Endothelial cell of umbilical vein (primary cell): ENCODE measurements around the gene NR2E3. TPM values are rescaled to one million over a fixed set of nuclear protein-coding genes. Genes with fewer than 3 reads are reported as not detected.

Experiments used
- BruUV-seq: library from RNA; stranded (reverse); fragments of 400-500 nt; replicated peaks from 2 replicates; lab custom pipeline; 2021; lab: Mats Ljungman, UMichigan
- CTCF ChIA-PET: fragments of 300-600, 350-600 bp; sonication (Branson Sonifier 250); formaldehyde crosslinking; loops from one replicate; lab custom pipeline; 2021; ENCODE audit warnings: antibody characterized with exemption, inconsistent platforms; lab: Charles Lee
- POLR2A ChIA-PET: fragments of 300-600, 350-600 bp; sonication (Branson Sonifier 250); formaldehyde crosslinking; loops from one replicate; lab custom pipeline; 2021; ENCODE audit warnings: antibody characterized with exemption, inconsistent platforms; lab: Charles Lee
- DNase-seq: peaks from one replicate; pipeline ENCODE4 v3.0.0-alpha.2; 2011; ENCODE audit warnings: low read depth, low spot score
- FAIRE-seq: peaks from 2 replicates; lab custom pipeline; 2011; peaks lifted over from hg19 to GRCh38; lab: Jason Lieb, UNC
- H2AFZ ChIP-seq: 2 replicates; pipeline ENCODE4 v1.6.0; 2012; ENCODE audit warnings: low read depth, low read length, control low read depth, inconsistent platforms
- H3K27ac ChIP-seq: 2 replicates; pipeline ENCODE4 v1.5.1; 2011; ENCODE audit warnings: low read depth, mild to moderate bottlenecking, control low read depth, low read length, moderate library complexity; ENCODE audit not compliant: insufficient read depth
- H3K27me3 ChIP-seq, 2 experiments: 2 replicates each; pipeline versions ENCODE4 v1.6.0 to v1.6.1; 2011; ENCODE audit warnings: low read length in 2 of 2, mixed read lengths in 1 of 2; ENCODE audit not compliant: control insufficient read depth in 2 of 2, insufficient read depth in 2 of 2
- H3K36me3 ChIP-seq, 2 experiments: 2 replicates in 1 of 2; 3 replicates in 1 of 2; pipeline ENCODE4 v1.5.1; 2011; ENCODE audit warnings: low read length in 2 of 2, mild to moderate bottlenecking in 1 of 2, moderate library complexity in 1 of 2; ENCODE audit not compliant: control insufficient read depth in 2 of 2, insufficient read depth in 2 of 2; ENCODE audit errors: extremely low read depth in 1 of 2
- H3K4me1 ChIP-seq: 3 replicates; pipeline ENCODE4 v1.5.1; 2011; ENCODE audit warnings: mild to moderate bottlenecking, low read length; ENCODE audit not compliant: control insufficient read depth, insufficient read depth; ENCODE audit errors: extremely low read depth
- H3K4me2 ChIP-seq: 2 replicates; pipeline ENCODE4 v1.6.1; 2011; ENCODE audit warnings: low read length, control low read depth, mixed read lengths; ENCODE audit not compliant: insufficient read depth
- H3K4me3 ChIP-seq, 3 experiments: fragments of 200-600 bp in 1 of 3; sonication (generic), shearing (Covaris generic) in 1 of 3; replicated peaks in 1 of 3; 2 replicates each; pipeline ENCODE4 v1.5.1; 2011 to 2016; ENCODE audit warnings: control low read depth in 3 of 3, low read length in 3 of 3, mild to moderate bottlenecking in 2 of 3, inconsistent platforms in 1 of 3, low read depth in 1 of 3, moderate library complexity in 1 of 3; ENCODE audit not compliant: insufficient read depth in 1 of 3
- H3K79me2 ChIP-seq: 2 replicates; pipeline ENCODE4 v1.6.0; 2012; ENCODE audit warnings: low read length, inconsistent platforms; ENCODE audit not compliant: control insufficient read depth, insufficient read depth
- H3K9ac ChIP-seq: replicated peaks from 2 replicates; pipeline ENCODE3; 2011; ENCODE audit warnings: low read length, control low read depth; ENCODE audit not compliant: insufficient read depth; ENCODE audit errors: extremely low read depth
- H3K9me1 ChIP-seq: replicated peaks from 3 replicates; pipeline ENCODE4 v1.6.0; 2011; ENCODE audit warnings: mild to moderate bottlenecking, low read length; ENCODE audit not compliant: control insufficient read depth, insufficient read depth; ENCODE audit errors: extremely low read depth
- H3K9me3 ChIP-seq: replicated peaks from 2 replicates; pipeline ENCODE4 v1.5.1; 2012; ENCODE audit warnings: low read length, inconsistent platforms; ENCODE audit not compliant: control insufficient read depth, insufficient read depth
- H4K20me1 ChIP-seq: replicated peaks from 2 replicates; pipeline ENCODE3; 2011; ENCODE audit warnings: mild to moderate bottlenecking, low read length; ENCODE audit not compliant: control insufficient read depth, insufficient read depth; ENCODE audit errors: extremely low read depth
- EZH2 ChIP-seq: IDR thresholded peaks from 2 replicates; pipeline ENCODE4 v1.6.1; 2012; ENCODE audit warnings: borderline replicate concordance, low read depth, mild to moderate bottlenecking, moderate library complexity, low read length, inconsistent platforms; ENCODE audit not compliant: severe bottlenecking
- FOS ChIP-seq: IDR thresholded peaks from 2 replicates; pipeline ENCODE4 v1.6.1; 2011; ENCODE audit warnings: mild to moderate bottlenecking, low read length, moderate library complexity, borderline replicate concordance; ENCODE audit not compliant: insufficient read depth
- GATA2 ChIP-seq: IDR thresholded peaks from 2 replicates; pipeline ENCODE4 v1.7.0; 2011; ENCODE audit warnings: low read depth, mild to moderate bottlenecking, moderate library complexity, mixed read lengths, low read length; ENCODE audit not compliant: insufficient read length, insufficient read depth
- JUN ChIP-seq: IDR thresholded peaks from 2 replicates; pipeline ENCODE4 v1.6.1; 2011; ENCODE audit warnings: borderline replicate concordance, low read depth; ENCODE audit not compliant: insufficient read length, insufficient read depth
- MYC ChIP-seq: IDR thresholded peaks from one replicate; pipeline ENCODE4 v1.6.1; 2011; ENCODE audit warnings: mild to moderate bottlenecking, low read depth, low read length
- POLR2A ChIP-seq: IDR thresholded peaks from 2 replicates; pipeline ENCODE4 v1.6.1; 2012; ENCODE audit warnings: low read depth, mild to moderate bottlenecking, control low read depth, low read length
- POLR2AphosphoS5 ChIP-seq: IDR thresholded peaks from 2 replicates; pipeline ENCODE4 v1.6.1; 2012; ENCODE audit warnings: low read depth, mild to moderate bottlenecking, control low read depth, low read length, moderate library complexity; ENCODE audit not compliant: insufficient read depth
- dilution Hi-C: fragments of 300-500 bp; cut with MboI; formaldehyde crosslinking; loops from one replicate; pipeline ENCODE4 v1.15.0; 2019; ENCODE audit warnings: low sequenced_read_pairs; ENCODE audit not compliant: extremely low pct_ligation_motif_present
- intact Hi-C: fragments of 100-400 bp; cut with micrococcal nuclease; formaldehyde crosslinking; loops from one replicate; pipeline ENCODE4 v1.10.0; 2022
- polyA plus RNA-seq, 4 experiments: library from polyadenylated mRNA; depleted of rRNA in 3 of 4; stranded (reverse) in 3 of 4; unstranded in 1 of 4; fragments of >200 nt; gene quantifications; 2 replicates each; pipeline versions ENCODE4 v1.2.1 to v1.2.3, GENCODE V29; 2011 to 2012; ENCODE audit warnings: missing spikeins in 1 of 4
- total RNA-seq: library from RNA; stranded (reverse); gene quantifications from 2 replicates; pipeline ENCODE4 v1.2.3, GENCODE V29; 2021
- TF ChIP-seq, protein P1 (sequence below): IDR thresholded peaks from 2 replicates; pipeline ENCODE4 v1.6.1; 2011; ENCODE audit not compliant: insufficient read depth, insufficient read length
- TF ChIP-seq, protein P2 (sequence below), 2 donors: IDR thresholded peaks; 1 replicate in 1 of 2; 2 replicates in 1 of 2; pipeline ENCODE4 v1.5.1; 2011; ENCODE audit warnings: low read length in 2 of 2, mild to moderate bottlenecking in 2 of 2, moderate library complexity in 2 of 2, control low read depth in 1 of 2, inconsistent platforms in 1 of 2, low read depth in 1 of 2; ENCODE audit not compliant: insufficient read depth in 1 of 2; ENCODE audit errors: extremely low read depth in 1 of 2

The NR2E3 gene
- total and polyA plus RNA-seq, 2 donors (not counting 3 experiments of a cell fraction or from before 2014, with no cell fraction given), result 0.04 to 0.38 TPM

DNA sequence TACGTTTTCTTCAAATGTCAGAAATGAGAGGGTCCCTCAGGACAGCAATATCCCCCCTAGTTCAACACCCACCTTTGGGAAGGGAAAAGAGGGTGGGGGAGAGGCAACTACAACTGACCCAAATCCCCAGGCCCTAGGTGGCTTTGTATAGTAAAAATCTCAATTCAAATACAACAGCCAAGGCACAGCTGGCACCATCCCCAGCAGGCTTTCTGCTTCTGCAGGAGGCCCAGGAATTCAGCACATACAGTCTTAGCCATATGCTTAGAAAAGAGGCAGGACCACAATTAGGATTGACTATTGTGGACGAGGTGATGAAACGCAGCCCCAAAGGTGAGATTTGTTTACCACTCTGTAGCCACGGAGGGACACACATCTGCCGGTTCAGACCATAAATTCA, 15.8 kb downstream of the NR2E3 start:
- Histone ChIP-seq H2AFZ (no peak overlapping the region), H3K36me3 (peaks cover 6% of the 10 kb centered on the region in 2 experiments), H3K27me3 (no peaks in the 10 kb centered on the region), H3K4me2 (no peak overlapping the region), H4K20me1 (no peaks in the 10 kb centered on the region), H3K4me3 (no peak overlapping the region), H3K27ac (no peak overlapping the region), H3K4me1 (no peaks in the 10 kb centered on the region), H3K9ac (no peak overlapping the region), H3K79me2 (no peaks in the 10 kb centered on the region), H3K9me3 (no peaks in the 10 kb centered on the region), H3K9me1 (no peaks in the 10 kb centered on the region)
- no TSS peak for BruUV-seq
- ChIA-PET CTCF (interaction anchor here (0.9 to 2.0 kb wide), 2 partner anchors 11 to 302 kb away, joined by 3 to 6 read pairs; no protein-coding TSS in a partner anchor), POLR2A (no interaction called here)
- FAIRE-seq (no peak), DNase-seq (no peak)
- intact Hi-C loops (no loop called here), dilution Hi-C loops (no loop called here)
- TF ChIP-seq, protein P1, sequence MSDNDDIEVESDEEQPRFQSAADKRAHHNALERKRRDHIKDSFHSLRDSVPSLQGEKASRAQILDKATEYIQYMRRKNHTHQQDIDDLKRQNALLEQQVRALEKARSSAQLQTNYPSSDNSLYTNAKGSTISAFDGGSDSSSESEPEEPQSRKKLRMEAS, result no peak
- TF ChIP-seq POLR2AphosphoS5, result no peak
- no peak for TF ChIP-seq GATA2

DNA sequence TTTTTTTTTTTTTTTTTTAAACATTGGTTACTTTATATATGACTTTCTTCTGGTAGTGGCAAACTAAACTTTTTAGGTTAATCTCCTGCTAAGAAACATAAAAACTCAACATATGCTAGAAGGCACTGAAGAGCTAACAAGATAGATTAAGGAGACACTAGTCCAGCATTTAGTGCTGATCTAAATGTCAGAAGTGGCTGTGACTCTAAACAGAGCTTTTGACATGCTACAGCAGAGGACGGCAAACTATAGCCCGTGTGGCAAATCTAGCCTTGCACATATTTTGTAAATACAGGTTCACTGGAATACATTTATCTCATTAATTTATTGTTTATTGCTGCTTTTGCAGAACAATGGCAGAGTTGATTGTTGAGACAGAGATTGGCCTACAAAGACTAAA, 20.6 kb downstream of the NR2E3 start:
- TF ChIP-seq FOS, result no peak
- TF ChIP-seq MYC, result no peak
- TF ChIP-seq POLR2AphosphoS5, result no peak
- TF ChIP-seq, protein P2, sequence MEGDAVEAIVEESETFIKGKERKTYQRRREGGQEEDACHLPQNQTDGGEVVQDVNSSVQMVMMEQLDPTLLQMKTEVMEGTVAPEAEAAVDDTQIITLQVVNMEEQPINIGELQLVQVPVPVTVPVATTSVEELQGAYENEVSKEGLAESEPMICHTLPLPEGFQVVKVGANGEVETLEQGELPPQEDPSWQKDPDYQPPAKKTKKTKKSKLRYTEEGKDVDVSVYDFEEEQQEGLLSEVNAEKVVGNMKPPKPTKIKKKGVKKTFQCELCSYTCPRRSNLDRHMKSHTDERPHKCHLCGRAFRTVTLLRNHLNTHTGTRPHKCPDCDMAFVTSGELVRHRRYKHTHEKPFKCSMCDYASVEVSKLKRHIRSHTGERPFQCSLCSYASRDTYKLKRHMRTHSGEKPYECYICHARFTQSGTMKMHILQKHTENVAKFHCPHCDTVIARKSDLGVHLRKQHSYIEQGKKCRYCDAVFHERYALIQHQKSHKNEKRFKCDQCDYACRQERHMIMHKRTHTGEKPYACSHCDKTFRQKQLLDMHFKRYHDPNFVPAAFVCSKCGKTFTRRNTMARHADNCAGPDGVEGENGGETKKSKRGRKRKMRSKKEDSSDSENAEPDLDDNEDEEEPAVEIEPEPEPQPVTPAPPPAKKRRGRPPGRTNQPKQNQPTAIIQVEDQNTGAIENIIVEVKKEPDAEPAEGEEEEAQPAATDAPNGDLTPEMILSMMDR (IDR thresholded peaks at IDR 0.05; ENCODE audit: extremely low read depth in 1 of 2, insufficient read depth in 1 of 2, low read depth in 1 of 2, low read length in 2 of 2), result no peak
- TF ChIP-seq POLR2A, result no peak
- TF ChIP-seq, protein P1, result no peak
- TF ChIP-seq EZH2, result no peak
- TF ChIP-seq GATA2, result no peak
- TF ChIP-seq JUN, result no peak
- no peaks in the 10 kb centered on the region for H4K20me1 ChIP-seq
- POLR2A ChIA-PET, result interaction anchor here (0.7 kb wide), 1 partner anchor 59 kb away, joined by 10 read pairs; no protein-coding TSS in a partner anchor
- no peak overlapping the region for H3K9ac ChIP-seq
- H3K27ac ChIP-seq, result no peak overlapping the region
- BruUV-seq, result no TSS peak
- no peaks in the 10 kb centered on the region for H3K9me1 ChIP-seq
- CTCF ChIA-PET, result interaction anchor here (0.6 kb wide), 1 partner anchor 14 kb away, joined by 4 read pairs; no protein-coding TSS in a partner anchor
- H3K4me1 ChIP-seq, result no peaks in the 10 kb centered on the region
- no peak overlapping the region for H3K4me2 ChIP-seq
- dilution Hi-C loops, result no loop called here
- H3K4me3 ChIP-seq, result no peak overlapping the region
- FAIRE-seq, result no peak
- intact Hi-C loops, result no loop called here
- DNase-seq, result no peak
- peaks cover 6% of the 10 kb centered on the region in 2 experiments for H3K36me3 ChIP-seq
- no peak overlapping the region for H2AFZ ChIP-seq
- no peaks in the 10 kb centered on the region for H3K9me3 ChIP-seq
- no peaks in the 10 kb centered on the region for H3K79me2 ChIP-seq
- H3K27me3 ChIP-seq, result no peaks in the 10 kb centered on the region
